Measurements from ENCODE around the gene OSBPL10.

Gene OSBPL10

DNA sequence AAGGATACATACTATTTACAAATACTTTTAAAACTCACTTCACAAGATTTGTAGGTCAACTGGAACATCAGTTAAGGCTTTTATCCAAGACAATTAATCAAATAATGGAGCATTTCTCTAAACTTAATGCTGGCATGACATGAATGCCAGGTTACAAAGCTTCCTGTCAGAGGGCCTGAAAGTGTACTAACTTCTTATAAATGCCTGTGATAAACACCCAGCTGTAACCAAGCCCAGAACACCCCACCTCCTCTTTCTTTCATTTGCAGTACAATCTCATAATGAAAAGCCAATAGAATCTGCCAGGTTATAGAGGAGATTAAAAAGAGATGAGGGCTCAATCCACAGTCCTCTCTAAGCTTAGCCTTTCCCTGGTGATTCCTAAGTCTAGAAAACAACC, 214.4 kb downstream of the OSBPL10 start:
- ATAC-seq = no peak
- TF ChIP-seq ZFP3 (CRISPR knock-in tag; IDR thresholded peaks at IDR 0.05) = no peak
- no peak for TF ChIP-seq PPARA (CRISPR knock-in tag; IDR thresholded peaks at IDR 0.05; ENCODE audit: borderline replicate concordance)
- TF ChIP-seq, protein P1, sequence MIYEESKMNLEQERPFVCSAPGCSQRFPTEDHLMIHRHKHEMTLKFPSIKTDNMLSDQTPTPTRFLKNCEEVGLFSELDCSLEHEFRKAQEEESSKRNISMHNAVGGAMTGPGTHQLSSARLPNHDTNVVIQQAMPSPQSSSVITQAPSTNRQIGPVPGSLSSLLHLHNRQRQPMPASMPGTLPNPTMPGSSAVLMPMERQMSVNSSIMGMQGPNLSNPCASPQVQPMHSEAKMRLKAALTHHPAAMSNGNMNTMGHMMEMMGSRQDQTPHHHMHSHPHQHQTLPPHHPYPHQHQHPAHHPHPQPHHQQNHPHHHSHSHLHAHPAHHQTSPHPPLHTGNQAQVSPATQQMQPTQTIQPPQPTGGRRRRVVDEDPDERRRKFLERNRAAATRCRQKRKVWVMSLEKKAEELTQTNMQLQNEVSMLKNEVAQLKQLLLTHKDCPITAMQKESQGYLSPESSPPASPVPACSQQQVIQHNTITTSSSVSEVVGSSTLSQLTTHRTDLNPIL (CRISPR knock-in tag; IDR thresholded peaks at IDR 0.05; ENCODE audit: low read depth) = no peak

- ATAC-seq = no peak
- no peak for TF ChIP-seq GLIS3 (CRISPR knock-in tag; IDR thresholded peaks at IDR 0.05)
- TF ChIP-seq CSDC2 (CRISPR knock-in tag; IDR thresholded peaks at IDR 0.05) = no peak
- TF ChIP-seq TSHZ2 (CRISPR knock-in tag; IDR thresholded peaks at IDR 0.05) = no peak
- TF ChIP-seq TCF4 (CRISPR knock-in tag; IDR thresholded peaks at IDR 0.05; ENCODE audit: borderline replicate concordance) = no peak
- TF ChIP-seq SNAI2 (CRISPR knock-in tag; IDR thresholded peaks at IDR 0.05) = no peak
- TF ChIP-seq, protein P2, sequence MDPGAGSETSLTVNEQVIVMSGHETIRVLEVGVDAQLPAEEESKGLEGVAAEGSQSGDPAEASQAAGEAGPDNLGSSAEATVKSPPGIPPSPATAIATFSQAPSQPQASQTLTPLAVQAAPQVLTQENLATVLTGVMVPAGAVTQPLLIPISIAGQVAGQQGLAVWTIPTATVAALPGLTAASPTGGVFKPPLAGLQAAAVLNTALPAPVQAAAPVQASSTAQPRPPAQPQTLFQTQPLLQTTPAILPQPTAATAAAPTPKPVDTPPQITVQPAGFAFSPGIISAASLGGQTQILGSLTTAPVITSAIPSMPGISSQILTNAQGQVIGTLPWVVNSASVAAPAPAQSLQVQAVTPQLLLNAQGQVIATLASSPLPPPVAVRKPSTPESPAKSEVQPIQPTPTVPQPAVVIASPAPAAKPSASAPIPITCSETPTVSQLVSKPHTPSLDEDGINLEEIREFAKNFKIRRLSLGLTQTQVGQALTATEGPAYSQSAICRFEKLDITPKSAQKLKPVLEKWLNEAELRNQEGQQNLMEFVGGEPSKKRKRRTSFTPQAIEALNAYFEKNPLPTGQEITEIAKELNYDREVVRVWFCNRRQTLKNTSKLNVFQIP (CRISPR knock-in tag; IDR thresholded peaks at IDR 0.05; ENCODE audit: borderline replicate concordance, low read depth) = no peak
- TF ChIP-seq, protein P3, sequence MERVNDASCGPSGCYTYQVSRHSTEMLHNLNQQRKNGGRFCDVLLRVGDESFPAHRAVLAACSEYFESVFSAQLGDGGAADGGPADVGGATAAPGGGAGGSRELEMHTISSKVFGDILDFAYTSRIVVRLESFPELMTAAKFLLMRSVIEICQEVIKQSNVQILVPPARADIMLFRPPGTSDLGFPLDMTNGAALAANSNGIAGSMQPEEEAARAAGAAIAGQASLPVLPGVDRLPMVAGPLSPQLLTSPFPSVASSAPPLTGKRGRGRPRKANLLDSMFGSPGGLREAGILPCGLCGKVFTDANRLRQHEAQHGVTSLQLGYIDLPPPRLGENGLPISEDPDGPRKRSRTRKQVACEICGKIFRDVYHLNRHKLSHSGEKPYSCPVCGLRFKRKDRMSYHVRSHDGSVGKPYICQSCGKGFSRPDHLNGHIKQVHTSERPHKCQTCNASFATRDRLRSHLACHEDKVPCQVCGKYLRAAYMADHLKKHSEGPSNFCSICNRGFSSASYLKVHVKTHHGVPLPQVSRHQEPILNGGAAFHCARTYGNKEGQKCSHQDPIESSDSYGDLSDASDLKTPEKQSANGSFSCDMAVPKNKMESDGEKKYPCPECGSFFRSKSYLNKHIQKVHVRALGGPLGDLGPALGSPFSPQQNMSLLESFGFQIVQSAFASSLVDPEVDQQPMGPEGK (CRISPR knock-in tag; IDR thresholded peaks at IDR 0.05; ENCODE audit: borderline replicate concordance) = no peak
- no peak for TF ChIP-seq PPARA (CRISPR knock-in tag; IDR thresholded peaks at IDR 0.05; ENCODE audit: borderline replicate concordance)
- TF ChIP-seq ZNF8 (CRISPR knock-in tag; IDR thresholded peaks at IDR 0.05) = no peak
- TF ChIP-seq CSRNP3 (CRISPR knock-in tag; IDR thresholded peaks at IDR 0.05) = no peak
- no peak for TF ChIP-seq ZNF70 (CRISPR knock-in tag; IDR thresholded peaks at IDR 0.05)
- TF ChIP-seq ESRRG (CRISPR knock-in tag; IDR thresholded peaks at IDR 0.05) = no peak
- TF ChIP-seq ARNTL (CRISPR knock-in tag; IDR thresholded peaks at IDR 0.05; ENCODE audit: borderline replicate concordance, low read depth) = no peak
- no peak for TF ChIP-seq TOX (CRISPR knock-in tag; IDR thresholded peaks at IDR 0.05; ENCODE audit: borderline replicate concordance)
- TF ChIP-seq ZC3H10 (CRISPR knock-in tag; IDR thresholded peaks at IDR 0.05) = no peak
- TF ChIP-seq BACH2 (CRISPR knock-in tag; IDR thresholded peaks at IDR 0.05; ENCODE audit: borderline replicate concordance) = no peak
- TF ChIP-seq ISL1 (CRISPR knock-in tag; IDR thresholded peaks at IDR 0.05) = no peak
- no peak for TF ChIP-seq OSR1 (CRISPR knock-in tag; IDR thresholded peaks at IDR 0.05)
- TF ChIP-seq ZNF565 (CRISPR knock-in tag; conservative IDR thresholded peaks at IDR 0.05; ENCODE audit: low read depth) = no peak
- TF ChIP-seq ZFP30 (CRISPR knock-in tag; IDR thresholded peaks at IDR 0.05) = no peak
Observed at GRCh38 chr3:31765871-31766270, 215.2 kb downstream of the OSBPL10 start.

DNA sequence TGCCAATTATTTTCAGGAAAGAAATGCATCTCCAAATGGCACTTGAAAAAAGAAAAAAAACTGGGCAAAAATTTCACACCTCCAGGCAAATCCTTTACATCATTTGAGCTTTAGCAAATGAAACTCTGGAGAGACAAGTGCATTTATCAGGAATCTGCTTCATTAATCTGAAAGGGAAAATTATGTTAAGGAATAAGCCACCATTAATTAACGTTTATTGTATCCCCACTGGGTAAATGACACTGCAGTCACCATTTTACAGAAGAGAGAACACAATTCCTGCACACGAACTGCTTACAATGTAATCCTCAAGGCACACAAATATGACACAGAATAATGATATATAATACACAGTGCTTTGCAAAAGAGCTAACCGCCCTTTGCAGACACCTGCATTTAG, 217.3 kb downstream of the OSBPL10 start:
- TF ChIP-seq, protein P3 (CRISPR knock-in tag; IDR thresholded peaks at IDR 0.05; ENCODE audit: borderline replicate concordance) = no peak
- no peak for TF ChIP-seq ZC3H10 (CRISPR knock-in tag; IDR thresholded peaks at IDR 0.05)
- no peak for TF ChIP-seq ZFP3 (CRISPR knock-in tag; IDR thresholded peaks at IDR 0.05)
- TF ChIP-seq CSRNP3 (CRISPR knock-in tag; IDR thresholded peaks at IDR 0.05) = no peak
- no peak for TF ChIP-seq GLIS3 (CRISPR knock-in tag; IDR thresholded peaks at IDR 0.05)
- no peak for TF ChIP-seq ZFP30 (CRISPR knock-in tag; IDR thresholded peaks at IDR 0.05)
- no peak for TF ChIP-seq TSHZ2 (CRISPR knock-in tag; IDR thresholded peaks at IDR 0.05)
- TF ChIP-seq ZNF565 (CRISPR knock-in tag; conservative IDR thresholded peaks at IDR 0.05; ENCODE audit: low read depth) = no peak
- TF ChIP-seq ARNTL (CRISPR knock-in tag; IDR thresholded peaks at IDR 0.05; ENCODE audit: borderline replicate concordance, low read depth) = no peak
- no peak for TF ChIP-seq TCF4 (CRISPR knock-in tag; IDR thresholded peaks at IDR 0.05; ENCODE audit: borderline replicate concordance)
- ATAC-seq = no peak

Measured in SK-N-SH treated with all-trans-retinoic acid at 6 μM for 48 hours (cell line).